ENCODE results near the gene MEGF11. TPM values are rescaled to one million over a fixed set of nuclear protein-coding genes. Genes with fewer than 3 reads are reported as not detected.
A peak's percentile ranks its signal among the peaks of the same experiment; 100 is the strongest.
"Not testable (repeated sequence)": the region's sequence is repeated elsewhere in the genome, so short reads cannot be mapped to it uniquely, and the experiment has no call there.

The MEGF11 gene
- total RNA-seq, 2 donors from 2014 or later: 0.05 TPM; not detected in 1

DNA sequence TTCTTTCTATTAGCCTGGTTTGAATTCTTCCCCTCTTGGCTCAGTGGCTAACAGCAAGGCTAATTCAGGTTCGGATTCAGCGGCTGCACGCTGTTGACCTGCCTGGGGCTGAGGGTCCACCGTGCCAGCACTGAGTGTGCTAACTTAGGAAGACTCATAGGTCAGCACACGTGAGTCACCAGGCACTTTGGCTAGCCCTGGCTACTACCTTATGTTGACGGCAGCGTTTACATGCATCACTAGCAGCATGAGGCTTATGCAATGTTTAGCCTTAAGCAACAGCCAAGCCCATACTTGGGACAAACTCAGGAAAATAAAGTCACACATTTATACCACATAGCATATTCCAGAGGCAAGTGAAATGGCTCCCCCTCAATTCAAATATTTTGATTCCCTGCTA, 246.6 kb downstream of the MEGF11 start:
- intact Hi-C loops (cut with DNase I): no loop called here
- no peak for DNase-seq (ENCODE audit: low spot score)

GRCh38 chr15:66004618-66005262, 248.8 kb downstream of the MEGF11 start:
- DNase-seq (ENCODE audit: low spot score): no peak
- intact Hi-C loops (cut with DNase I): no loop called here

GRCh38 chr15:66003129-66003528, 250.4 kb downstream of the MEGF11 start:
- intact Hi-C loops (cut with DNase I); DNase-seq (ENCODE audit: low spot score): not testable (repeated sequence)

DNA sequence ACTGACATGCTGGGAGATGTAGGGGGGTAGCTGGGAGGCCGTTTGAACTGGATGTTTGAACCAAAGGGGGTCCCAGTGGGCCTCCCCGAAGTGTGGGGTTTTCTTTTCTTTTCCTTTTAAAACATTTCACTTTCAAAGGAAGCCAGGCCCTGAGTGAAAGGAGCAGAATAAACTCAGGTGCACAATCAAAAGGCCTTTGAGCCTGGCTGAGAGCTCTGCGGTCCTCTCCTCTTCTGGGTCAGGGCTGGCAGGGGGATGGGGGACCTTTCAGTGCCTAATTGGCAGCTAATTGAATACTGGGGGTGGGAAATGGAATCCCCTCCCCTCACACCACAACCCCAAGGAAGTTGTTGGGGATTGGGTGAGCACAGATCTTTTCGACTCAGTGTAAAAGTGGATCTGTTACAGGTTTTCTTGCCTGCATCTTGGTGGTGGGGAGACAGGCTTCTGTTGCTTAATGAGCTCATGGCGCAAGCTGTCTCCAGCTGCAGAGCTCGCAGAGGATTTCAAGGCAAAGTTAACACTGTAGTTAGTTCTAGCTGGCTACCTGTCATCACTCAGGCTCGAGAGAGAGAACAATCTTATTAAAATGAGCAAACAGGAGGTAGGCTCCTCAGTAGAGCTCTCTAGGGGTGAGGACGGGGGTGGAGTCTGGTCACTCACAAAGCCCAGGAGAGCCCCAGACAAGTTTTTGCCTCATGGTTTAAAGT, 251.7 kb downstream of the MEGF11 start:
- no peak for DNase-seq (ENCODE audit: low spot score)
- intact Hi-C loops (cut with DNase I): no loop called here

DNA sequence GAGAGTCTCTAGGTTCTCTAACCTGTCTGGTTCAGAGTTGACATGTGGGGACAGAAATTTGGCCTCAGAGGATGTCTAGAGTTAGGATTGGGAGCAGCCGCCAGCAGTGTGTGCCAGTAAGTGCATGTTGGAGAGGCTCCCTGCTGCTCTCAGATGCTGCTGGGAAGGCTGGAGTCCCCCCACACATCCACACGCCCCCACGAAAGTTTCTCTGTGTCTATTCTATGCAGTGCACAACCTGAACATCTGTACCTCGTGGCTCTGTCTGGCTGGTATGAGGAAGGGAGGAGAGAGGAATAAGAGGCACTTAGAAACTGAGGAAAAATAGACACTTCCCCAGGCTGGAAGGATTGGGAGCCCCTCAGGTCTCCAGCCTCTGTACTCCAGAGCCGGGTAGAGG, 252.5 kb downstream of the MEGF11 start:
- DNase-seq (ENCODE audit: low spot score): no peak
- intact Hi-C loops (cut with DNase I): no loop called here

DNA sequence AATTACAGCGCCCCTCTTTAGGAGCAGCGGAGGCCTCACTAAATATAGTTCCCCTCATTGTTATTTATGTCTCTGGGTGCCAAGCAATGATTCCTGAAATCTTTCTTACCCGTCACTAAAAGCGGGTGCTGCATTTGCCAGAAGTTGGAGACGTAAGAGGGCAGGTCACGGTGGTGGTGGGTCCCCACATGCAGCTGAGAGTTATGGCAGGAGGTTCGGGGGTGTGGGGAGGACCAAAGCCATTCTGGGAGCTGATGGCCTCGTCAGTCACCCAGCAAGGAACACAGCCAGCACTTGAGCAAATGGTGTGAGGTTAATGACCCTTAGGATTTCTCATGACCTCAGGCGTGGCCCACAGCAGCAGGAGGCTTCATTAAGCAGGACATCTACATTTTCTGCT, 255.1 kb downstream of the MEGF11 start:
- intact Hi-C loops (cut with DNase I): no loop called here
- no peak for DNase-seq (ENCODE audit: low spot score)

- intact Hi-C loops (cut with DNase I): no loop called here
These were observed 256.6 kb downstream of the MEGF11 start for GRCh38 chr15:65996901-65997300.

DNA sequence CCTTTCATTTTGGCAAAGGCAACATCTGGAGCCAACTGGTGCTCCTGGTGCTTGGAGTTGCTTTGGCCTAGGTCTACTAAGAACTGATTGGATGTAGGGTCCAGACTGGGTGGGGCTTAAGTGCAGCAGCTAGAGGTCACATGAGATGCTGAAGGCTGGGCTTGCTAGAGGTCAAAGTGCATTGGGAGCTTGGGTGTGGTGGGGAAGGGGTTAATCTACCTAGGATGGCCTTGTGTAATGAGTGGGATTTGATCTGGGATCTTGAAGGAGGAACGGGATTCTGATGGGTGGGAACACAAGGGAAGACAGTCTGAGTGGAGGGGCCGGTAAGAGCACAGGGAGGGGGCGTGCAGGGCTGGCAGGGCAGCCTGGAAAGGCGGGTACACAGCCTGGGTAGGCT, 258.7 kb downstream of the MEGF11 start:
- no peak for DNase-seq (ENCODE audit: low spot score)
- intact Hi-C loops (cut with DNase I): no loop called here

More at GRCh38 chr15:65996901-65997300, 256.6 kb downstream of the MEGF11 start:
- no peak for DNase-seq (ENCODE audit: low spot score)

GRCh38 chr15:65993762-65994161, 259.8 kb downstream of the MEGF11 start:
- intact Hi-C loops (cut with DNase I): no loop called here

GRCh38 chr15:65993236-65993635, 260.3 kb downstream of the MEGF11 start:
- intact Hi-C loops (cut with DNase I): no loop called here
- DNase-seq (ENCODE audit: low spot score): no peak

More at GRCh38 chr15:65993762-65994161, 259.8 kb downstream of the MEGF11 start:
- no peak for DNase-seq (ENCODE audit: low spot score)

- no peak for DNase-seq (ENCODE audit: low spot score)
- intact Hi-C loops (cut with DNase I): no loop called here
These were observed 261.6 kb downstream of the MEGF11 start for GRCh38 chr15:65991721-65992483.

GRCh38 chr15:65990298-65990981, 263.1 kb downstream of the MEGF11 start:
- no peak for DNase-seq (ENCODE audit: low spot score)
- intact Hi-C loops (cut with DNase I): no loop called here

DNA sequence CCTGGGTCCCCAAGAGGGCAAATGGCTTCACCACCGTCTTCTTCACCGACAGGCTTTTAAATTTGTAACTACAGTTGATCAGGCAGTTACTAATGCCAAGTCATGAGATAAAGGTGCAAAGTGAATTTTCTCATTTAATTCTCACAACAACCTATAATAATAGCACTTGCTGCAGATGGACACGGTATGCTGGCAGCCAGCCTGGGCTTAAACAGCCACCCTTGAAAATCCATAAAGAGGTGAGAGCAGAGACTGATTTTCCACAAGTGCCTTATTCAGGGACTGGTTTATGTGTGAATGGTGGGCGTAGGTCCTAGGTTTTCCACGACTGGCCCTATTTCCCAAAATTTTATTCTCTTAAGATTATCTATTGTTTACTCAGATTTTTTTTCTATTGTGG, 266.4 kb downstream of the MEGF11 start:
- intact Hi-C loops (cut with DNase I): no loop called here
- no peak for DNase-seq (ENCODE audit: low spot score)

- intact Hi-C loops (cut with DNase I): no loop called here
- no peak for DNase-seq (ENCODE audit: low spot score)
These were observed 267.1 kb downstream of the MEGF11 start for GRCh38 chr15:65986416-65986815.

GRCh38 chr15:65985387-65985786, 268.2 kb downstream of the MEGF11 start:
- no peak for DNase-seq (ENCODE audit: low spot score)
- intact Hi-C loops (cut with DNase I): no loop called here

DNA sequence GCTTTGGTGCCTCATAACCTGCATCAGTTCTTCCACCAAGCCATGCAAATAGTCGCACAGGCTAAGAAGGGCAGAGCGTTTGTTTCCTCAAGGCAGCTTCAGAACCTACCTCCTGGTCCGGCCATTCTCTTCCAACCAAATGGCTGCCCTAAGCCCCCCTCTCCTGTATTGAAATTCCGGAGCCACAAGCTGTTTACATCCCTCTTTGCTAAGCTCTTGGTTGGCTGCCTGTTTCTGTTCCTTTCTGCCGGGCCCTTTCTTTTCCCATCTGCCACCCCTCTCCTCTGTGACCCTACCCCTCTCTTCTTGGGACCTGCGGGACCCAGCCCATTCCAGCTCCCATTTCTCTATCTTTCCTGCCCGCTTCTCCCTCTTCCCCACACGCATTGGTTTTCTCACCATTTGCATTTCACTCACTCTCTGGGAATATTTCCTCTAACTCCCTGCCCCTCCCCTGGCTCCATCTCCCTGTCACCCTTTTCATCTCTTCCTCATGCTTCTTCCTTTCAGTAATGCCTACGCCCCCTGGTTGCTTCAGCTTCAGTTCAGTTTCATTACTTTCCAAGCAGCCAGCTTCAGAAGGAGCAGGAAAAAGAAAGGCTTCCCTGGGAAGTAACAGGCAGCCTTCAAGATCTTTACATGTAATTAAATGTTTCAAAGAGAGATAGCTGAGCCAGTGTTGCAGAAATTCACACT, 270.8 kb downstream of the MEGF11 start:
- DNase-seq (ENCODE audit: low spot score): peak; percentile 32
- intact Hi-C loops (cut with DNase I): no loop called here

DNA sequence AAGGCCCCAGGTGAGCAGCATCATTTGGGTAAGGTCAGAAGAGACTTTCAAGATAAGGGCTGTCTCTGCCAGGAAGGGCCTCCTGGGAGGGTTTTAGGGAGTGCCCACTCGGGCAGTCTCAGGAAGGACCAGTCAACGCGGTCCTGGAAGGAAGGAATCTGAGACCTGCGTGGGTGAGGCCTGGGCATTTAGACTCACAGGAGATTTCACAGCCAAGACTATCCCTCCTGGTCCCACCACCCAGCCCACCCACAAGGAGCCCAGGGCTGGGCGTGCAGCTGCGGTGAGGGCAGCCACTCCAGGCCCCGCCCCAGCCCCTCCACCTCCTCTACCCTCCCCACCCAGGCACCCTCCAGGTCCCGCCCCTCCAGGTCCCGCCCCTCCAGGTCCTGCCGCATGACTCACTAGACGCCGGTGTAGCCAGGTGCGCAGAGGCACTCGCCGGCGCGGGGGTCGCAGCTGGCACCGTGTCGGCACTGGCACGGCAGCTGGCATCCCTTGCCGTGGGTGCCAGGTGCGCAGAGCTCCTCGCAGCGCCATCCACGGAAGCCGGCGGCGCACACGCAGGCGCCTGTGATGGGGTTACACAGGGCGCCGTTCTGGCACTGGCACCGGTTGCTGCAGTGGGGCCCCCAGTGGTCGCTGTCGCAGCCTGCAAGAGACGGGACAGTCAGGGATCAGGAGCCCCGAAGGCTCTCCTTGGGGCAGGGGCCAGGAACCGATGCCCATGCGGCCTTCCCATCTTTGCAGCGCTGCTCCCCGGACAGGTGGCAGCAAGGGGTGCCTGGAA, 271.5 kb downstream of the MEGF11 start:
- peak; percentile 72 for DNase-seq (ENCODE audit: low spot score)
- intact Hi-C loops (cut with DNase I): no loop called here

GRCh38 chr15:65980824-65981456, 272.6 kb downstream of the MEGF11 start:
- intact Hi-C loops (cut with DNase I): no loop called here
- no peak for DNase-seq (ENCODE audit: low spot score)
